ENCODE results near the gene SLC38A1. TPM values are rescaled to one million over a fixed set of nuclear protein-coding genes. Genes with fewer than 3 reads are reported as not detected.
"Not testable (repeated sequence)": the region's sequence is repeated elsewhere in the genome, so short reads cannot be mapped to it uniquely, and the experiment has no call there.

The SLC38A1 gene
- total and polyA plus RNA-seq, 2 donors from 2014 or later, result 13.3 to 124 TPM

- Histone ChIP-seq H3K9ac (ENCODE audit: low read length in 3 of 3) (no peak overlapping the region), H3K4me3 (ENCODE audit: low read length in 3 of 3) (no peak overlapping the region), H3K27ac (ENCODE audit: low read depth in 2 of 2, low read length in 2 of 2) (no peak overlapping the region), H3K27me3 (ENCODE audit: control insufficient read depth, insufficient read depth, low read length) (no peaks in the 10 kb centered on the region), H3K9me3 (ENCODE audit: control insufficient read depth in 2 of 3, insufficient read depth in 1 of 3, low read length in 3 of 3) (no peaks in the 10 kb centered on the region), H3K4me1 (ENCODE audit: control insufficient read depth in 2 of 3, insufficient read depth in 2 of 3, low read depth in 1 of 3, low read length in 3 of 3) (no peaks in the 10 kb centered on the region), H3K36me3 (ENCODE audit: control insufficient read depth in 2 of 3, insufficient read depth in 3 of 3, low read length in 3 of 3) (no peaks in the 10 kb centered on the region)
- no peak for DNase-seq
- FAIRE-seq, result no peak
- intact Hi-C loops (cut with DNase I), result no loop called here
- TF ChIP-seq CTCF (IDR thresholded peaks at IDR 0.05; ENCODE audit: borderline replicate concordance, extremely low read depth, insufficient read depth), result no peak
Observed at GRCh38 chr12:46253544-46254162, 15.2 kb downstream of the SLC38A1 start.

DNA sequence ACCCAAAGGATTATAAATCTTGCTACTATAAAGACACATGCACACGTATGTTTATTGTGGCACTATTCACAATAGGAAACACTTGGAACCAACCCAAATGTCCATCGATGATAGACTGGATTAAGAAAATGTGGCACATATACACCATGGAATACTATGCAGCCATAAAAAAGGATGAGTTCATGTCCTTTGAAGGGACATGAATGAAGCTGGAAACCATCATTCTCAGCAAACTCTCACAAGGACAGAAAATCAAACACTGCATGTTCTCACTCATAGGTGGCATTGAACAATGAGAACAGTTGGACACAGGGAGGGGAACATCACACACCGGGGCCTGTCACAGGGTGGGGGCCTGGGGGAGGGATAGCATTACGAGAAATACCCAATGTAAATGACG lies 16.8 kb downstream of the SLC38A1 start:
- DNase-seq; H3K27me3 ChIP-seq (ENCODE audit: control insufficient read depth, insufficient read depth, low read length); H3K9ac ChIP-seq (ENCODE audit: low read length in 3 of 3); intact Hi-C loops (cut with DNase I); H3K9me3 ChIP-seq (ENCODE audit: control insufficient read depth in 2 of 3, insufficient read depth in 1 of 3, low read length in 3 of 3); H3K27ac ChIP-seq (ENCODE audit: low read depth in 2 of 2, low read length in 2 of 2); FAIRE-seq; H3K4me3 ChIP-seq (ENCODE audit: low read length in 3 of 3); H3K36me3 ChIP-seq (ENCODE audit: control insufficient read depth in 2 of 3, insufficient read depth in 3 of 3, low read length in 3 of 3); H3K4me1 ChIP-seq (ENCODE audit: control insufficient read depth in 2 of 3, insufficient read depth in 2 of 3, low read depth in 1 of 3, low read length in 3 of 3): not testable (repeated sequence)

GRCh38 chr12:46249960-46250359 lies 18.9 kb downstream of the SLC38A1 start:
- H3K27ac ChIP-seq (ENCODE audit: low read depth in 2 of 2, low read length in 2 of 2); H3K4me1 ChIP-seq (ENCODE audit: control insufficient read depth in 2 of 3, insufficient read depth in 2 of 3, low read depth in 1 of 3, low read length in 3 of 3); H3K9me3 ChIP-seq (ENCODE audit: control insufficient read depth in 2 of 3, insufficient read depth in 1 of 3, low read length in 3 of 3); intact Hi-C loops (cut with DNase I); H3K27me3 ChIP-seq (ENCODE audit: control insufficient read depth, insufficient read depth, low read length); FAIRE-seq; H3K9ac ChIP-seq (ENCODE audit: low read length in 3 of 3); H3K36me3 ChIP-seq (ENCODE audit: control insufficient read depth in 2 of 3, insufficient read depth in 3 of 3, low read length in 3 of 3); DNase-seq; H3K4me3 ChIP-seq (ENCODE audit: low read length in 3 of 3): not testable (repeated sequence)

GRCh38 chr12:46246021-46246700 lies 22.7 kb downstream of the SLC38A1 start:
- no peak overlapping the region for H3K4me3 ChIP-seq (ENCODE audit: low read length in 3 of 3)
- H3K9me3 ChIP-seq (ENCODE audit: control insufficient read depth in 2 of 3, insufficient read depth in 1 of 3, low read length in 3 of 3), result no peaks in the 10 kb centered on the region
- no peak overlapping the region for H3K27ac ChIP-seq (ENCODE audit: low read depth in 2 of 2, low read length in 2 of 2)
- no peaks in the 10 kb centered on the region for H3K4me1 ChIP-seq (ENCODE audit: control insufficient read depth in 2 of 3, insufficient read depth in 2 of 3, low read depth in 1 of 3, low read length in 3 of 3)
- DNase-seq (no peak), FAIRE-seq (no peak)
- no peak for TF ChIP-seq CTCF (IDR thresholded peaks at IDR 0.05; ENCODE audit: borderline replicate concordance, extremely low read depth, insufficient read depth)
- intact Hi-C loops (cut with DNase I), result no loop called here
- no peak overlapping the region for H3K9ac ChIP-seq (ENCODE audit: low read length in 3 of 3)
- H3K27me3 ChIP-seq (ENCODE audit: control insufficient read depth, insufficient read depth, low read length), result no peaks in the 10 kb centered on the region
- no peaks in the 10 kb centered on the region for H3K36me3 ChIP-seq (ENCODE audit: control insufficient read depth in 2 of 3, insufficient read depth in 3 of 3, low read length in 3 of 3)
